HFF-Myc (cell line): Measurements from ENCODE around the gene GALNS.

Experiments used
- DNase-seq: peaks from one replicate; pipeline ENCODE4 v3.0.0-alpha.2; 2011; ENCODE audit warnings: low read depth; ENCODE audit errors: extremely low read depth
- H3K4me3 ChIP-seq: replicated peaks from 2 replicates; pipeline ENCODE4 v1.5.1; 2011; ENCODE audit warnings: low read depth, mild to moderate bottlenecking, control low read depth, low read length
- TF ChIP-seq, protein P1 (sequence below): IDR thresholded peaks from 2 replicates; pipeline ENCODE4 v1.5.1; 2012; ENCODE audit warnings: mild to moderate bottlenecking, low read depth, low read length, control low read depth; ENCODE audit errors: missing control alignments

GALNS gene

DNA sequence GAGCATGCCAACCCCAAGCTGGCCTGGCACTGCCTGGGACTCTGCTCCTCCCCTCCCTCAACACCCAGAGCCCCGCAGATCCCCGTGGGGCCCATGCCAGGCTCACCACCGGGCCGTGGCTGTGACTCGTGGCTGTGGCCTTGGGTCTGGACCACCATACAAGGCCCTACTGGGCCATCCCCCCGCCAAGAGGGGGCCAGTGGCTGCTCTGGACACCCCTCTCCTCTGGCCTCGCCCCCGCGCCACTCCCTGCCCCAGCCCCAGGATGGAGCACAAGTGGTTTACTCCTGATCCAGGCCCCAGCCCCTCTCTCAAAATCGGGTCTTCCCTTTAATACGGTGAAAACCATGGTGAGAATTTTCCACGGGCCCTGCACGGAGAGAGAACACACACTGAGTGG, 6.7 kb upstream of the GALNS start:
- DNase-seq, result no peak
- TF ChIP-seq, protein P1, sequence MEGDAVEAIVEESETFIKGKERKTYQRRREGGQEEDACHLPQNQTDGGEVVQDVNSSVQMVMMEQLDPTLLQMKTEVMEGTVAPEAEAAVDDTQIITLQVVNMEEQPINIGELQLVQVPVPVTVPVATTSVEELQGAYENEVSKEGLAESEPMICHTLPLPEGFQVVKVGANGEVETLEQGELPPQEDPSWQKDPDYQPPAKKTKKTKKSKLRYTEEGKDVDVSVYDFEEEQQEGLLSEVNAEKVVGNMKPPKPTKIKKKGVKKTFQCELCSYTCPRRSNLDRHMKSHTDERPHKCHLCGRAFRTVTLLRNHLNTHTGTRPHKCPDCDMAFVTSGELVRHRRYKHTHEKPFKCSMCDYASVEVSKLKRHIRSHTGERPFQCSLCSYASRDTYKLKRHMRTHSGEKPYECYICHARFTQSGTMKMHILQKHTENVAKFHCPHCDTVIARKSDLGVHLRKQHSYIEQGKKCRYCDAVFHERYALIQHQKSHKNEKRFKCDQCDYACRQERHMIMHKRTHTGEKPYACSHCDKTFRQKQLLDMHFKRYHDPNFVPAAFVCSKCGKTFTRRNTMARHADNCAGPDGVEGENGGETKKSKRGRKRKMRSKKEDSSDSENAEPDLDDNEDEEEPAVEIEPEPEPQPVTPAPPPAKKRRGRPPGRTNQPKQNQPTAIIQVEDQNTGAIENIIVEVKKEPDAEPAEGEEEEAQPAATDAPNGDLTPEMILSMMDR, result no peak
- H3K4me3 ChIP-seq, result no peak overlapping the region

DNA sequence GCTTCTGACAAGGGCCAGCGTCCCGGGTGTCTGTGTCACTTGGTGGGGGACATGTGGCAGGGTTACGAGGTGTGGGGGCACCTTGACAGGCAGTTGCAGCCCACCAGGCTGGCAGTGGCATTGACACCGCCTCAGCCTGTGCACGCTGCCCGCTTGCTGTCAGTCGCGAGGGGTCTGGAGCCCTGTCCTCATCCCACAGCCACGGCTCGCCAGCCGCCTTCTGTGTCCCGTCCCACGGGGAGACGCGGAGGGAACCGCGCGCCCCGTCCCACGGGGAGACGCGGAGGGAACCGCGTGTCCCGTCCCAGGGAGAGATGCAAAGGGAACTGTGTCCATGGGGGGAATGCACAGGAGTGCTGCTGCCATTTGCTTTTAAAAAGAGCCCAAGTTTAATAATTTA, 6.2 kb upstream of the GALNS start:
- DNase-seq, result no peak
- H3K4me3 ChIP-seq, result no peak overlapping the region
- TF ChIP-seq, protein P1, result no peak

GRCh38 chr16:88861359-88861758, 4.6 kb upstream of the GALNS start:
- TF ChIP-seq, protein P1, result no peak
- H3K4me3 ChIP-seq, result no peak overlapping the region
- DNase-seq, result no peak

DNA sequence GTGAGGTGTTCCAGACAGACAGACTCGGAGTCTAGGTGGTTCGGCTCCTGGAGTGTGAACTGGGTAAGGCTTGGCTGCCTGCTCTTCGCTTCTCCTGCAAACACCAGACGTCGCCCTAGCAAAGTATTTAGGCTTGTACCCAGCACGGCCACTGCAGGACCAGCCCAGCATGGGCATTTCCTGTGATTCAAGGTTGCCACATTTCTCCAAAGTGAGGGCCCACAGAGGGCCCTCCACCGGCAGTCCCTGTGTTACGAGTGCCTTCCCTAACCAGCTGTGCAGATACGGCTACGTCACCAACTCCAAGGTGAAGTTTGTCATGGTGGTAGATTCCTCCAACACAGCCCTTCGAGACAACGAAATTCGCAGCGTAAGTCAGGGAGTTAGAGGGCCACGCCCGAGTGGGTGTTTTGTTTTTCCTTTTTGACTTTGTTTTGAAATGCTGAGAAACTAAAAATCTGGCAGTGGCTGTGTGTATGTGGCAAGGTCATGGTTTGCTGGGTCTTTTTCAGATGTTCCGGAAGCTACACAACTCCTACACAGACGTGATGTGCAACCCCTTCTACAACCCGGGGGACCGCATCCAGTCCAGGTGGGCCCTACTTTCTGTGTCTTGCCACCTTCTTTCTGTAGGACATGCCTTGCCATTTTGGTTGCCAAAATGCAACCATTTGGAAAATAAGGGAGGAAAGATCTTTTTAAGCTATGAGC, 2.8 kb upstream of the GALNS start:
- no peak overlapping the region for H3K4me3 ChIP-seq
- DNase-seq, result no peak
- TF ChIP-seq, protein P1, result no peak

DNA sequence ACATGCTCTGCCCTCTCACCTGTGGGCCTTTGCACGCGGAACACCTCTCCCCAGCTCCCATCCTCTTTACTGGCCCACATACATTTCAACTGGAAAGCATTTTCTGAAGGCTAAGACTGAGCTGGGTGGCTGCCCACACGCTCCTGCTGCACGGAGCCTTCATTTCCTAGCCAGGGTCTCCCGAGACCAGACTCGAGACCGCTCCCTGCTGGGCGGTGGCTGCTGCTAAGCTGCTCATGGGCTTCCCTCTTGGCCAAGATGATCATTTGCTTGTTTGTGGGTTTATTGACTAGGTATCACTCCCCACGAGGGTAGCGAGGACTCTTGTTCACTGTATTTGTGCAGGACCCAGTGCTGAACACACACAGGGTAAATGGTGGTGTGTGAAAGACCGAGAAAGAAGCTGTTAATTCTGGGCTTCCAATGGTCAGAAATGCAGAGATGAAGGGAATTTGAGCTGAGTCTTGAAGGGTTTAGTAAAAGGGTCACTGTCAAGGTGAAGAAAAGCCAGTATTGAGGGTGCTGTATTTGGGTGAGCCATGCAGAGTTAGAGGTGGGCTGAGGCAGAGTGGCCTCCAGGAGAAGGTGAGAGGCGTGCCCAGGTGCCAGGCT, 1.1 kb upstream of the GALNS start:
- peak; percentile 37 for DNase-seq
- H3K4me3 ChIP-seq, result peak overlapping the region; percentile 98
- TF ChIP-seq, protein P1, result peak; percentile 88

DNA sequence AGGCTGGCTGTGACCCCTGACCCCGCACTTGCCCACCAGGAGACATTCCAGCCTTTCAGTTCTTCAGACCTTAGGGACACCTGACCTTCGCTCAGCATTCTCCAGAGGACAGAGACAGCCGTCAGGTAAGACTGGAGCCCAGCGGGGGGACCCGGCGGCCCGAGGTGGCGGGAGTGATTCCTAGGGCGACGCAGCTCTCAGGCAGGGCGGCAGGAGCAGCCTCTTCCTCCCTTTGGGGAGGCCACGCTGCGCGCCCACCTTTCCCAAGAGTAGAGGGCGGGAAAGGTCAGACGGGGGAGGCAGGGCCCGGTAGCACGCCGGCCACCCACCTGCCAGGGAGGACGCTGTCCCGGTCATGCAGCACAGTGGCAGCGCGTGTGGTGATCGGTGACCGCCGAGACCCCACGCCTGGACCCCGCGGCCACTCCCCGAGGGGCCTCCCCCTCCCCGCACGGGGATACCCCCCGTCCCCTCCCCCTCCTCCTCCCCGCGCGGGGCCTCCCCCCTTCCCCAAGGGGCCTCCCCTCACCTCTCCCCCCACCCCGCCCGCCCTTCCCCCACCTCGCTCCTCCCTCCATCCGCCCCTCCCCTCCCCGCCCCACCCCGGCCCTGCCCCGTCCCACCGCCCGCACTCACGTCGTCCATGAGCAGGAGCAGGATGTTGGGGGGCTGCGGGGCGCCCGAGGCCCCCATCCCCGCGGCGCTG, 472 bp downstream of the GALNS start:
- peak overlapping the region; percentile 98 for H3K4me3 ChIP-seq
- TF ChIP-seq, protein P1, result no peak
- no peak for DNase-seq
